Ureter (tissue), 1 donor: ENCODE measurements around the gene DPY19L3. TPM values are rescaled to one million over a fixed set of nuclear protein-coding genes. Genes with fewer than 3 reads are reported as not detected.
"Not testable (repeated sequence)": the region's sequence is repeated elsewhere in the genome, so short reads cannot be mapped to it uniquely, and the experiment has no call there.

Experiments
- DNase-seq: peaks from one replicate; pipeline ENCODE4 v3.0.0-alpha.2; 2020; ENCODE audit warnings: low spot score
- total RNA-seq: library from RNA; stranded (reverse); gene quantifications from one replicate; pipeline ENCODE4 v1.2.4, GENCODE V29; 2023
- donor health status: DM: yes; HTN: yes; CAD: no.

The DPY19L3 gene
- total RNA-seq, 1 donor from 2014 or later = 43.1 TPM

GRCh38 chr19:32392901-32393300 is 12.7 kb upstream of the DPY19L3 start:
- no peak for DNase-seq

GRCh38 chr19:32396046-32396652 is 9.4 kb upstream of the DPY19L3 start:
- DNase-seq = no peak

- no peak for DNase-seq
These were observed 7.9 kb upstream of the DPY19L3 start for GRCh38 chr19:32397671-32398101.

GRCh38 chr19:32401992-32402391 is 3.6 kb upstream of the DPY19L3 start:
- no peak for DNase-seq

GRCh38 chr19:32403291-32403995 is 2.1 kb upstream of the DPY19L3 start:
- DNase-seq = no peak

GRCh38 chr19:32404213-32404932 is 1.2 kb upstream of the DPY19L3 start:
- no peak for DNase-seq

GRCh38 chr19:32404933-32405430 is 588 bp upstream of the DPY19L3 start:
- peak; percentile 73 for DNase-seq

- DNase-seq = no peak
These were observed 812 bp downstream of the DPY19L3 start for GRCh38 chr19:32406161-32407003.

GRCh38 chr19:32407004-32407992 is 1.7 kb downstream of the DPY19L3 start:
- no peak for DNase-seq

GRCh38 chr19:32415246-32415645 is 9.7 kb downstream of the DPY19L3 start:
- DNase-seq = no peak

GRCh38 chr19:32415669-32416068 is 10.1 kb downstream of the DPY19L3 start:
- DNase-seq = no peak

- DNase-seq = no peak
These were observed 11.3 kb downstream of the DPY19L3 start for GRCh38 chr19:32416749-32417456.

- no peak for DNase-seq
These were observed 12.6 kb downstream of the DPY19L3 start for GRCh38 chr19:32418155-32418554.

GRCh38 chr19:32421589-32422361 is 16.2 kb downstream of the DPY19L3 start:
- no peak for DNase-seq

GRCh38 chr19:32422435-32422834 is 16.9 kb downstream of the DPY19L3 start:
- no peak for DNase-seq

- DNase-seq = not testable (repeated sequence)
These were observed 18.4 kb downstream of the DPY19L3 start for GRCh38 chr19:32423944-32424343.

GRCh38 chr19:32427536-32427935 is 22.0 kb downstream of the DPY19L3 start:
- DNase-seq = no peak

GRCh38 chr19:32436692-32437091 is 31.1 kb downstream of the DPY19L3 start:
- no peak for DNase-seq

- DNase-seq = no peak
These were observed 31.5 kb downstream of the DPY19L3 start for GRCh38 chr19:32437096-32437495.
